GM12878 (cell line): ENCODE results near the gene PAM. TPM values are rescaled to one million over a fixed set of nuclear protein-coding genes. Genes with fewer than 3 reads are reported as not detected.

Experiments used
- ATAC-seq: fragments of 200-7000 bp; cut with Tn5 transposase; 3 replicates; pipeline ENCODE4 v1.9.1; 2020; ENCODE audit warnings: mild to moderate bottlenecking, moderate library complexity
- BruUV-seq: library from RNA; stranded (reverse); fragments of 400-500 nt; replicated peaks from 2 replicates; lab custom pipeline; 2021; lab: Mats Ljungman, UMichigan
- CTCF ChIA-PET: fragments of 300-600 bp; sonication (Branson Sonifier 250); formaldehyde crosslinking; extraction: SDS; loops from one replicate; lab custom pipeline; 2021; ENCODE audit warnings: inconsistent platforms; lab: Yijun Ruan, JAX
- POLR2A ChIA-PET: fragments of 350-600 bp; formaldehyde crosslinking; extraction: SDS; loops from one replicate; lab custom pipeline; 2021; ENCODE audit warnings: inconsistent platforms; lab: Charles Lee
- RAD21 ChIA-PET: fragments of 300-600 bp; sonication (Branson Sonifier 250); formaldehyde crosslinking; loops from one replicate; lab custom pipeline; 2023; ENCODE audit warnings: antibody characterized with exemption; ENCODE audit not compliant: unreplicated experiment; lab: Charles Lee
- SMC1A ChIA-PET: fragments of 300-600 bp; sonication (Branson Sonifier 250); formaldehyde crosslinking; loops from one replicate; lab custom pipeline; 2023; ENCODE audit not compliant: unreplicated experiment, uncharacterized antibody; lab: Charles Lee
- DNase-seq: peaks from one replicate; pipeline ENCODE4 v3.0.0-alpha.2; 2011; ENCODE audit warnings: low read depth, low spot score
- FAIRE-seq: peaks from 3 replicates; lab custom pipeline; 2011; peaks lifted over from hg19 to GRCh38; lab: Jason Lieb, UNC
- H2AFZ ChIP-seq: 2 replicates; pipeline ENCODE4 v1.6.0; 2011; ENCODE audit warnings: low read depth, low read length, control low read depth; ENCODE audit not compliant: control insufficient read depth
- H3K27ac ChIP-seq: 2 replicates; pipeline ENCODE4 v1.5.1; 2011; ENCODE audit warnings: control low read depth; ENCODE audit not compliant: control insufficient read depth, insufficient read depth
- H3K27me3 ChIP-seq, 2 experiments: replicated peaks in 1 of 2; 2 replicates each; pipeline versions ENCODE4 v1.6.0 to v1.6.1; 2011; ENCODE audit warnings: low read length in 1 of 2; ENCODE audit not compliant: control insufficient read depth in 2 of 2, insufficient read depth in 2 of 2
- H3K36me3 ChIP-seq, 2 experiments: 2 replicates each; pipeline ENCODE4 v1.5.1; 2011; ENCODE audit warnings: low read length in 1 of 2; ENCODE audit not compliant: control insufficient read depth in 2 of 2, insufficient read depth in 2 of 2
- H3K4me1 ChIP-seq: 2 replicates; pipeline ENCODE4 v1.6.1; 2011; ENCODE audit warnings: mild to moderate bottlenecking, low read length, moderate library complexity, mixed read lengths; ENCODE audit not compliant: control insufficient read depth, insufficient read depth
- H3K4me2 ChIP-seq: 2 replicates; pipeline ENCODE4 v1.6.0; 2011; ENCODE audit warnings: control low read depth; ENCODE audit not compliant: control insufficient read depth, insufficient read depth
- H3K4me3 ChIP-seq: fragments of 200-600 bp; sonication (generic); 2 replicates; pipeline ENCODE4 v1.5.1; 2016
- H3K79me2 ChIP-seq: 2 replicates; pipeline ENCODE4 v1.6.0; 2011; ENCODE audit warnings: low read length; ENCODE audit not compliant: control insufficient read depth, insufficient read depth
- H3K9ac ChIP-seq: 2 replicates; pipeline ENCODE4 v1.8.0; 2011; ENCODE audit warnings: low read length, control low read depth, mixed read lengths; ENCODE audit not compliant: control insufficient read depth, insufficient read depth
- H3K9me3 ChIP-seq: replicated peaks from 3 replicates; pipeline ENCODE4 v1.5.1; 2011; ENCODE audit warnings: mild to moderate bottlenecking, low read length; ENCODE audit not compliant: control insufficient read depth, insufficient read depth
- H4K20me1 ChIP-seq: 2 replicates; pipeline ENCODE4 v1.6.0; 2011; ENCODE audit not compliant: control insufficient read depth, insufficient read depth
- BMI1 ChIP-seq: fragments of 450-650 bp; IDR thresholded peaks from 2 replicates; pipeline ENCODE4 v1.6.1; 2016; ENCODE audit warnings: mild to moderate bottlenecking, moderate library complexity, borderline replicate concordance
- CHD4 ChIP-seq: fragments of 200-600 bp; sonication (generic); IDR thresholded peaks from 2 replicates; pipeline ENCODE4 v1.6.1; 2016; ENCODE audit warnings: mild to moderate bottlenecking
- ESRRA ChIP-seq: IDR thresholded peaks from 2 replicates; pipeline ENCODE4 v1.6.1; 2012; ENCODE audit warnings: mild to moderate bottlenecking, low read length, improper control_type of control experiment
- HCFC1 ChIP-seq: fragments of 150-350 bp; IDR thresholded peaks from 2 replicates; pipeline ENCODE4 v1.6.1; 2014; ENCODE audit warnings: low read length
- MEF2B ChIP-seq: fragments of 450-650 bp; IDR thresholded peaks from 2 replicates; pipeline ENCODE4 v1.6.1; 2018; ENCODE audit warnings: mild to moderate bottlenecking, moderate library complexity; ENCODE audit not compliant: partially characterized antibody, poor library complexity, severe bottlenecking
- MYB ChIP-seq: fragments of 150-350 bp; IDR thresholded peaks from 2 replicates; pipeline ENCODE4 v1.6.1; 2014; ENCODE audit warnings: mild to moderate bottlenecking, low read depth, low read length, borderline replicate concordance
- NFIC ChIP-seq: IDR thresholded peaks from 2 replicates; pipeline ENCODE4 v1.6.1; 2012; ENCODE audit warnings: low read depth, mild to moderate bottlenecking, inconsistent platforms, low read length, moderate library complexity
- PAX5 ChIP-seq: IDR thresholded peaks from 2 replicates; pipeline ENCODE4 v1.6.1; 2011; ENCODE audit warnings: low read depth, low read length, borderline replicate concordance
- PML ChIP-seq: IDR thresholded peaks from 2 replicates; pipeline ENCODE4 v1.6.1; 2012; ENCODE audit warnings: low read length, inconsistent platforms
- POLR2A ChIP-seq: IDR thresholded peaks from 2 replicates; pipeline ENCODE4 v1.6.1; 2011; ENCODE audit warnings: low read depth, mild to moderate bottlenecking, low read length
- POLR2AphosphoS2 ChIP-seq: IDR thresholded peaks from 2 replicates; pipeline ENCODE4 v1.6.1; 2011; ENCODE audit warnings: low read depth, mild to moderate bottlenecking, low read length, improper control_type of control experiment, moderate library complexity
- RAD21 ChIP-seq: IDR thresholded peaks from 2 replicates; pipeline ENCODE4 v1.6.1; 2011; ENCODE audit warnings: mild to moderate bottlenecking, low read depth, low read length, moderate library complexity; ENCODE audit not compliant: insufficient read depth
- SP1 ChIP-seq: IDR thresholded peaks from one replicate; pipeline ENCODE4 v1.6.1; 2011; ENCODE audit warnings: low read depth, low read length
- STAT3 ChIP-seq: IDR thresholded peaks from 2 replicates; pipeline ENCODE4 v1.6.1; 2011; ENCODE audit warnings: low read depth, low read length, improper control_type of control experiment
- ZBED1 ChIP-seq: IDR thresholded peaks from 2 replicates; pipeline ENCODE4 v1.6.1; 2016; ENCODE audit warnings: borderline replicate concordance
- WGBS: methylation state at CpG from one replicate; pipeline ENCODE4 v1.1.6; 2016; ENCODE audit warnings: low lambda C conversion rate; ENCODE audit not compliant: insufficient replicate concordance, insufficient coverage; ENCODE audit errors: missing lambda C conversion rate; 5-methylcytosine and 5-hydroxymethylcytosine counted together
- in situ Hi-C: fragments of 300-500 bp; cut with MboI; formaldehyde crosslinking; loops from 9 replicates; pipeline ENCODE4 v1.14.3; 2018; ENCODE audit warnings: mixed read lengths
- intact Hi-C: fragments of 100-400 bp; cut with micrococcal nuclease; formaldehyde crosslinking; loops from one replicate; pipeline ENCODE4 v1.14.2; 2022; ENCODE audit not compliant: unreplicated experiment
- polyA plus RNA-seq, 11 experiments: library from polyadenylated mRNA; depleted of rRNA in 4 of 11; unstranded in 6 of 11; stranded (reverse) in 5 of 11; fragments of >200 nt; fragmentation: Nextera tagmentation in 4 of 11; fragmentation: Illumina TruSeq in 1 of 11; extraction: Ambion mirVana in 4 of 11; extraction: Trizol in 1 of 11; gene quantifications; 1 replicate in 1 of 11; 2 replicates in 10 of 11; pipeline versions ENCODE4 v1.2.1 to v1.2.3, GENCODE V29; 2011 to 2016; ENCODE audit warnings: inconsistent platforms in 2 of 11, missing spikeins in 2 of 11, low read depth in 1 of 11
- total RNA-seq, 4 experiments: library from RNA; depleted of rRNA in 3 of 4; stranded (reverse); fragments of >200 nt in 3 of 4; fragmentation: Illumina TruSeq in 1 of 4; extraction: Trizol in 1 of 4; gene quantifications; 2 replicates each; pipeline versions ENCODE4 v1.2.1 to v1.2.3, GENCODE V29; 2013 to 2021
- TF ChIP-seq, protein P1 (sequence below): fragments of 450-650 bp; IDR thresholded peaks from 2 replicates; pipeline ENCODE4 v1.6.1; 2014; ENCODE audit warnings: mild to moderate bottlenecking
- TF ChIP-seq, protein P2 (sequence below): fragments of 450-650 bp; IDR thresholded peaks from 2 replicates; pipeline ENCODE4 v1.6.1; 2017; ENCODE audit warnings: mild to moderate bottlenecking
- TF ChIP-seq, protein P3 (sequence below): fragments of 450-650 bp; IDR thresholded peaks from 2 replicates; pipeline ENCODE4 v1.6.1; 2018; ENCODE audit warnings: borderline replicate concordance, mild to moderate bottlenecking; ENCODE audit not compliant: partially characterized antibody
- TF ChIP-seq, protein P4 (sequence below), 3 experiments: IDR thresholded peaks in 2 of 3; conservative IDR thresholded peaks in 1 of 3; 2 replicates each; pipeline ENCODE4 v1.5.1; 2011; ENCODE audit warnings: low read depth in 3 of 3, low read length in 3 of 3, mild to moderate bottlenecking in 3 of 3, control low read depth in 2 of 3, moderate library complexity in 2 of 3, inconsistent platforms in 1 of 3, mixed read lengths in 1 of 3; ENCODE audit not compliant: control insufficient read depth in 2 of 3, insufficient read depth in 1 of 3; ENCODE audit errors: extremely low read depth in 1 of 3

Gene PAM
- total and polyA plus RNA-seq, 10 of the 15 experiments (the other 5 are each of a cell fraction or from before 2014, with no cell fraction given) = 5.5 to 72.5 (median 15.4) TPM

DNA sequence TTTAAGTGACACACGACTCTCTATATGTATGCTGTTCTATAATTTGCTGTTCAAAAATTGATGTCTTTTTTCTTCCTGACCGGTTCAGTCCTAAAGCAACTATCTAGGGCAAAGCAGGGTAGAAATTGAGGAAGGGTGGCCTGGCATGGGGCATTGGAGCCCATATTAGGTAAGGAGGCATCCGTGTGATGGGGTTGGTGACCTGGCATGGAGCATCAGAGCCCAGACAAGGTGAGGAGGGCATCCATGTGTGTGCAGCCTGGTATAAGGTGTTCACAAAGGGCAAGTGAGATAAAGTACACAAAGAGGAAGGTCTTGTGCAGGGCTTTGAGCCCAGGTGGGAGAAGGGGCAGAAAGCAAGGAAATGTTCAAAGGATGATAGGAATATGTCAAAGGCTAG, 104.9 kb downstream of the PAM start:
- no peak for DNase-seq
- ChIA-PET RAD21 (no interaction called here), SMC1A (interaction anchor here (1.9 kb wide), 1 partner anchor 68 kb away, joined by 3 read pairs; no protein-coding TSS in a partner anchor), POLR2A (interaction anchor here (0.7 kb wide), 1 partner anchor 101 kb away, joined by 6 read pairs; no protein-coding TSS in a partner anchor), CTCF (interaction anchor here (1.2 kb wide), 1 partner anchor 178 kb away, joined by 3 read pairs; no protein-coding TSS in a partner anchor)
- H3K79me2 ChIP-seq = no peaks in the 10 kb centered on the region
- no peaks in the 10 kb centered on the region; a peak in 1 of 4 replicates for H3K36me3 ChIP-seq
- H3K27me3 ChIP-seq = no peaks in the 10 kb centered on the region
- H3K4me2 ChIP-seq = no peak overlapping the region
- intact Hi-C loops = no loop called here
- BruUV-seq = no TSS peak
- H4K20me1 ChIP-seq = no peaks in the 10 kb centered on the region
- H3K4me1 ChIP-seq = no peaks in the 10 kb centered on the region
- no peak for ATAC-seq
- FAIRE-seq = no peak
- in situ Hi-C loops = no loop called here
- WGBS = 46% methylated on average over 3 of the region's 3 CpGs
- TF ChIP-seq, protein P1, sequence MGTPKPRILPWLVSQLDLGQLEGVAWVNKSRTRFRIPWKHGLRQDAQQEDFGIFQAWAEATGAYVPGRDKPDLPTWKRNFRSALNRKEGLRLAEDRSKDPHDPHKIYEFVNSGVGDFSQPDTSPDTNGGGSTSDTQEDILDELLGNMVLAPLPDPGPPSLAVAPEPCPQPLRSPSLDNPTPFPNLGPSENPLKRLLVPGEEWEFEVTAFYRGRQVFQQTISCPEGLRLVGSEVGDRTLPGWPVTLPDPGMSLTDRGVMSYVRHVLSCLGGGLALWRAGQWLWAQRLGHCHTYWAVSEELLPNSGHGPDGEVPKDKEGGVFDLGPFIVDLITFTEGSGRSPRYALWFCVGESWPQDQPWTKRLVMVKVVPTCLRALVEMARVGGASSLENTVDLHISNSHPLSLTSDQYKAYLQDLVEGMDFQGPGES = no peak
- TF ChIP-seq BMI1 (no peak), ESRRA (no peak), PAX5 (no peak), STAT3 (no peak), ZBED1 (no peak), MYB (no peak), CHD4 (no peak), HCFC1 (no peak), RAD21 (no peak), MEF2B (no peak), SP1 (no peak), PML (no peak), NFIC (no peak), POLR2A (no peak), POLR2AphosphoS2 (no peak)
- TF ChIP-seq, protein P2, sequence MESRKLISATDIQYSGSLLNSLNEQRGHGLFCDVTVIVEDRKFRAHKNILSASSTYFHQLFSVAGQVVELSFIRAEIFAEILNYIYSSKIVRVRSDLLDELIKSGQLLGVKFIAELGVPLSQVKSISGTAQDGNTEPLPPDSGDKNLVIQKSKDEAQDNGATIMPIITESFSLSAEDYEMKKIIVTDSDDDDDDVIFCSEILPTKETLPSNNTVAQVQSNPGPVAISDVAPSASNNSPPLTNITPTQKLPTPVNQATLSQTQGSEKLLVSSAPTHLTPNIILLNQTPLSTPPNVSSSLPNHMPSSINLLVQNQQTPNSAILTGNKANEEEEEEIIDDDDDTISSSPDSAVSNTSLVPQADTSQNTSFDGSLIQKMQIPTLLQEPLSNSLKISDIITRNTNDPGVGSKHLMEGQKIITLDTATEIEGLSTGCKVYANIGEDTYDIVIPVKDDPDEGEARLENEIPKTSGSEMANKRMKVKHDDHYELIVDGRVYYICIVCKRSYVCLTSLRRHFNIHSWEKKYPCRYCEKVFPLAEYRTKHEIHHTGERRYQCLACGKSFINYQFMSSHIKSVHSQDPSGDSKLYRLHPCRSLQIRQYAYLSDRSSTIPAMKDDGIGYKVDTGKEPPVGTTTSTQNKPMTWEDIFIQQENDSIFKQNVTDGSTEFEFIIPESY = no peak
- TF ChIP-seq, protein P3, sequence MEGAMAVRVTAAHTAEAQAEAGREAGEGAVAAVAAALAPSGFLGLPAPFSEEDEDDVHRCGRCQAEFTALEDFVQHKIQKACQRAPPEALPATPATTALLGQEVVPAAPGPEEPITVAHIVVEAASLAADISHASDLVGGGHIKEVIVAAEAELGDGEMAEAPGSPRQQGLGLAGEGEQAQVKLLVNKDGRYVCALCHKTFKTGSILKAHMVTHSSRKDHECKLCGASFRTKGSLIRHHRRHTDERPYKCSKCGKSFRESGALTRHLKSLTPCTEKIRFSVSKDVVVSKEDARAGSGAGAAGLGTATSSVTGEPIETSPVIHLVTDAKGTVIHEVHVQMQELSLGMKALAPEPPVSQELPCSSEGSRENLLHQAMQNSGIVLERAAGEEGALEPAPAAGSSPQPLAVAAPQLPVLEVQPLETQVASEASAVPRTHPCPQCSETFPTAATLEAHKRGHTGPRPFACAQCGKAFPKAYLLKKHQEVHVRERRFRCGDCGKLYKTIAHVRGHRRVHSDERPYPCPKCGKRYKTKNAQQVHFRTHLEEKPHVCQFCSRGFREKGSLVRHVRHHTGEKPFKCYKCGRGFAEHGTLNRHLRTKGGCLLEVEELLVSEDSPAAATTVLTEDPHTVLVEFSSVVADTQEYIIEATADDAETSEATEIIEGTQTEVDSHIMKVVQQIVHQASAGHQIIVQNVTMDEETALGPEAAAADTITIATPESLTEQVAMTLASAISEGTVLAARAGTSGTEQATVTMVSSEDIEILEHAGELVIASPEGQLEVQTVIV = no peak
- TF ChIP-seq, protein P4, sequence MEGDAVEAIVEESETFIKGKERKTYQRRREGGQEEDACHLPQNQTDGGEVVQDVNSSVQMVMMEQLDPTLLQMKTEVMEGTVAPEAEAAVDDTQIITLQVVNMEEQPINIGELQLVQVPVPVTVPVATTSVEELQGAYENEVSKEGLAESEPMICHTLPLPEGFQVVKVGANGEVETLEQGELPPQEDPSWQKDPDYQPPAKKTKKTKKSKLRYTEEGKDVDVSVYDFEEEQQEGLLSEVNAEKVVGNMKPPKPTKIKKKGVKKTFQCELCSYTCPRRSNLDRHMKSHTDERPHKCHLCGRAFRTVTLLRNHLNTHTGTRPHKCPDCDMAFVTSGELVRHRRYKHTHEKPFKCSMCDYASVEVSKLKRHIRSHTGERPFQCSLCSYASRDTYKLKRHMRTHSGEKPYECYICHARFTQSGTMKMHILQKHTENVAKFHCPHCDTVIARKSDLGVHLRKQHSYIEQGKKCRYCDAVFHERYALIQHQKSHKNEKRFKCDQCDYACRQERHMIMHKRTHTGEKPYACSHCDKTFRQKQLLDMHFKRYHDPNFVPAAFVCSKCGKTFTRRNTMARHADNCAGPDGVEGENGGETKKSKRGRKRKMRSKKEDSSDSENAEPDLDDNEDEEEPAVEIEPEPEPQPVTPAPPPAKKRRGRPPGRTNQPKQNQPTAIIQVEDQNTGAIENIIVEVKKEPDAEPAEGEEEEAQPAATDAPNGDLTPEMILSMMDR (IDR thresholded peaks at IDR 0.05 in 2 of 3, conservative IDR thresholded peaks at IDR 0.05 in 1 of 3; ENCODE audit: control insufficient read depth in 2 of 3, extremely low read depth in 1 of 3, insufficient read depth in 1 of 3, low read depth in 3 of 3, low read length in 3 of 3) = no peak
- no peak overlapping the region for H3K9ac ChIP-seq
- H3K27ac ChIP-seq = no peak overlapping the region
- no peak overlapping the region for H3K4me3 ChIP-seq
- H2AFZ ChIP-seq = no peak overlapping the region
- no peaks in the 10 kb centered on the region for H3K9me3 ChIP-seq
